Iris pigment epithelial cell (primary cell): ENCODE measurements around the gene KLF15.

Source experiments
- DNase-seq: peaks from one replicate; pipeline ENCODE4 v3.0.0-alpha.2; 2011; ENCODE audit warnings: low read depth

Gene KLF15

DNA sequence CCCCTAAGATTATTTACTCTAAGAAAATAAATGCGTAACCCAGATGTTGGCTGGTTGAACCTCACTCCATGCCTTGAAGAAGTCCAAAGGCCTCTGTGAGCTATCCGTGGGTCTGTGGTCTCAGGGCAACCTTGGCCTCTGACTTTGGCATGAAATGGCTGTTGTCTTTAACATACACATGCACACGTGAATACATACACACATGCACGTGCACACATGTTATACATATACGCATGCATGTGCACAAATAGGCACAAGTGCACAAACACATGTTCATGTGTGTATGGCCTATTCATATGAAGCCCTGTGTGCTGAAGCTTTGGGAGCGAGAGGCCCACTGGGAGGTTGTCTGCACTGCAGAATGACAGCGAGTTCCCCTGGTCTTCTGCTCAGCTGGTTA is 50.8 kb downstream of the KLF15 start:
- no peak for DNase-seq

DNA sequence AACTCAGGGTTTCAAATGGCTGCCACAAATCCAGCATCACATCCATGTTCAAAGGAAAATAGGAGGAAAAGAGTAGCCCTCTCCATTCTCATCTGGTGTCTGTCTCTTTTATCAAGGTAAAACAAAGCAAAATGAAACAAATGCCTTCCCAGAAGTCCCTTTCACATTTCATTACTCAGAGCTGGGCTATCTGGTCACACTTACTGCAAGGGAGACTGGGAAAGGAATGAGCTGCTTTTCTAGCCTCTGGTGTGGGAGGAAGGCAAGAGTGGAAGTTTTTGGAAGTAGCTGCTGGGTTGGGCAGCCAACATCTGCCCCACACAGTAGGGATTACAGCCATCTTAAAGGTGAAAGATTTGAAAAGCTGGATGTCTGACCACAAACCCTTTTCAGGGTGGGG is 51.8 kb downstream of the KLF15 start:
- no peak for DNase-seq

GRCh38 chr3:126304704-126305103 is 52.5 kb downstream of the KLF15 start:
- DNase-seq = no peak

DNA sequence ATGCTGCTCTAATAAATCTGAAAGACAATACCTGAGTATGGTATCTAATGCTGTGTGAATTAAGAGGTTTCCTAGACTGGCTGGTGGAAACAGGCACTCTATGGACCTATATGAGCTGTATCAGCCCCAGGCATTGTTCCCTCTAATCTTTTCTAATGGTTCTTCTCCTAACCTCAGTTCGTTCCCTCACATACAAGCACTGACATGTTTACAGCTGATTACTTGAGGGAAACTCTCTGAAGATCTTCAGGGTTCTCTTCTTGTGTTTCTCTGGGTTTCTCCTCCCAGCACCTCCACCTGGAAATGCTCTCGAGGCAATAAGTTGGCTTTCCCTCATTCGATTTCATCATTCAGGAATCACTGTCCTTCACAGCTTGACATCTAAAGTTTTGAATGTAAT is 52.9 kb downstream of the KLF15 start:
- DNase-seq = no peak

DNA sequence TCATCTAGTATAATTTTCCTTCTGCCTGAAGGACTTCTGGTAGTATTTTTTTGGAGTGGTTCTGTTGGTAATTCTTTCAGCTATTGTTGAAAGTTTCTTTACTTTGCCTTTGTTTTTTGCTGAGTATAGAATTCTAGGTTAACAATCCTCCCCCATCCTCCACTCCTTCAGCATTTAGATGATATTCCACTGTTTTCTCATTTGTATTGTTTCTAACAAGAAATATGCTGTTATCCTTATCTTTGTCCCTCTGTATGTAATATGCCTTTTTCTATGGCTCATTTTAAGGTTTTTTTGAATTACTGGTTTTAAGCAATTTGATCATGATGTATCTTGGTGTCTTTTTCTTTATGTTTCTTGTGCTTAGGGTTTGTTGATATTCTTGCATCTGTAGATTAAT is 53.9 kb downstream of the KLF15 start:
- no peak for DNase-seq

- DNase-seq = peak; percentile 40
Measured at GRCh38 chr3:126300761-126301481, 56.3 kb downstream of the KLF15 start.

DNA sequence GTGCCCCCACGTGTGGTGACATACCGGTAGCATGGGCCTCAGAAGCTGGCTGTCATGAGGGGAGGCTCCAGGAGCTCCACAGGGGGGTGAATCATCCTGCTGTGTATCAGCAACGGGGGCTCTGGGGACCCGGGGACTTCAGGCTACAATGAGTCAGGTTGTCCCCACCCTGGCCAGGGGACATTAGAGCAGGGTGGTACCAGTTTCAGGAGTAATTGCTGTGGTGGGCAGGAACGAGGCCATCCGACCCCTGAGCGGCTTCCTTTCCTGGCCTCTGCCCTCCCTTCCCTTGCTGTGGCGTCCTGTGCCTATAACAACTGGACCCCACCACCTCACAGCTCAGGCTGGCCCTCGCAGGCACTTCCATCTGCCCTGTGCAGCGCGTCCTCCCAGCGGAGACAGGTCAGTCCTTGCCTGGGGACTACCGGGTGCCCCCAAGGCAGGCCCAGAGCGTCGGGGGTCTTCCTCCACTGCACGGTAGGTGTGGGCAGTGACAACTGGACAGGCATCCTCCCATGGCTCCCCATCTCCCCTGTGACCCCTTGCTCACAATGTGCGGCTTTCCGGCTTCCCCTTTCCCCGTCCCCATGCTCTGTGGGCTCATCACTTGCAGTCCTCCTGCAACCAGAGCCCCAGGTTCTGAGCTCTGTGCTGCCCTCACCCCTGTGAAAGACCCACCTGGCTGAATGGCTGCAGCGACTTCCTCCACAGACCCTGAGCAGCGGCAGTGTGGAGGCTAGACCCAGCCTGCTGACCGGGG is 57.0 kb downstream of the KLF15 start:
- no peak for DNase-seq

DNA sequence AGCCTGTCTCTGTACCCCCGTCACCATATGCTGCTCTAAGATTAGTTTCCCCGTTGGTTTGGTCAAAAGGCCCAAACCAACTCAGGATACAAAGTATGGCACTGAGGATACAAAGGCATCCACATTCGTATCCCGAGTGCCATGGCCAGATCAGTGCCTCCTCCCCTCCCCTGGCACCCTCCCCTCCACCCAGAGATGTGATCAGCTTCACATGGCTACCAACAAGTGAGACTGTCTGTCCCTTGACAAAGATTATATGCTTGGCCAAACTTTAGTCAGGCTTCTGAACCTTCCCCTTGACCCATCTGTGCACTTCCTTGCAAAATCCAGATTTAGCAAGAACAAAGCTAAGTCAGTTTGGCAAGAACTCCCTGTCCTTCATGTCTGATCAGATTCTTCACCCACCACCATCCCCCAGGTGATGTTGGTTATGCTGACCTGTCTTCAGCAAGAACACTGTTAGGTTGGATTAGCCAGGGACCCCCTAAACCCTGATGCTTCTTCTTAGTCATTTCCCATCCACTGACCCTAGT is 61.7 kb downstream of the KLF15 start:
- no peak for DNase-seq

GRCh38 chr3:126294211-126294808 is 62.9 kb downstream of the KLF15 start:
- DNase-seq = no peak

DNA sequence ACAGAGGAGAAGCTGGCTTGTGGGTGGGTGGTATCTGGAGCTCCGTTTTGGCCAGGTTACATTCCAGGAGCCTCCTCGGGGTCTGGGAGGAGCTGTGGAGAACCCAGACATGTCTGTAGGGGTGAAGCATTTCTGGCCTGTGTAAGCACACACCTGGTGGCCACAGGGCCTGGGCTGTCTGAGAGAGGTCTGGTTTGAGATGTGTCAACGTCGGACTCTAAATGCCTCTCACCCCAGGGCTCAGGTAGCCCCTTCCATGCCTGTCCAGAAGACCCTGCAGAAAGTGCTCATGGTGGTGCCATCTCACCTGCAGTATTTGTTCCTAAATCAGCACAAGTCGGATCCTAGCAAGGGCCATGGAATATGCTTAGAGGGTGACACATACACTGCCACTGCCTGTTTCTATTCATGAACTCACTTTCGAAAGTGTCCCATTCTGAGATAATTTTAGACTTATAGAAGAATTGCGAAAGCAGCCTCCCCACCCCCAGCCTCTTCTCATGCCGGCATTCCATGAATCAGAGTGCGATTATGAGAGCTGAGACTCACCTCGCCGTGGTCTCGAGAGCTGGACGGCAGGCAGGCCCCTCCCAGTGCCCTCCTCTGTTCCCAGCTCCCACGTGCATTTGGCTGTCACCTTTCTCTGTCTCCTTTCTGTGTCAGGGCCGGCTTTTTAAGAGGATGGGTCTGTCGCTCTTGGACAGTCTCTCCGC is 63.7 kb downstream of the KLF15 start:
- peak; percentile 55 for DNase-seq
